Activated CD8-positive, alpha-beta memory T cell treated with anti-CD3 and anti-CD28 coated beads, Interleukin-2, amount 10 ng/mL, durations not matched to agents 7 days and 5 days (primary cell): ENCODE measurements around the gene SCRT2. TPM values are rescaled to one million over a fixed set of nuclear protein-coding genes. Genes with fewer than 3 reads are reported as not detected.

Experiments
- ATAC-seq: fragments of 150-1000 bp; cut with Tn5 transposase; one replicate; pipeline ENCODE4 v1.10.0; 2021; ENCODE audit warnings: moderate library complexity
- CTCF ChIA-PET: fragments of 350-600 bp; sonication (Branson Sonifier 250); formaldehyde crosslinking; loops from one replicate; lab custom pipeline; 2021; ENCODE audit warnings: antibody characterized with exemption; lab: Charles Lee
- DNase-seq: peaks from one replicate; pipeline ENCODE4 v3.0.0-alpha.2; 2020
- H3K27ac Mint-ChIP-seq: one replicate; pipeline ENCODE4 v1.8.0; 2021; ENCODE audit warnings: mild to moderate bottlenecking, mixed read lengths
- H3K27me3 Mint-ChIP-seq: one replicate; pipeline ENCODE4 v1.8.0; 2021; ENCODE audit warnings: mixed read lengths
- H3K36me3 Mint-ChIP-seq: one replicate; pipeline ENCODE4 v1.8.0; 2021; ENCODE audit warnings: mild to moderate bottlenecking, mixed read lengths
- H3K4me1 Mint-ChIP-seq: one replicate; pipeline ENCODE4 v1.8.0; 2021; ENCODE audit warnings: mixed read lengths
- H3K4me3 Mint-ChIP-seq: one replicate; pipeline ENCODE4 v1.8.0; 2021; ENCODE audit warnings: mild to moderate bottlenecking, moderate library complexity, mixed read lengths
- H3K9me3 Mint-ChIP-seq: one replicate; pipeline ENCODE4 v1.8.0; 2022; ENCODE audit warnings: low read depth, mixed read lengths
- total RNA-seq, 2 experiments: library from RNA; stranded (reverse); gene quantifications; one replicate each; pipeline ENCODE4 v1.2.3, GENCODE V29; 2021

The SCRT2 gene
- total RNA-seq, 2 experiments from 2014 or later, result not detected

DNA sequence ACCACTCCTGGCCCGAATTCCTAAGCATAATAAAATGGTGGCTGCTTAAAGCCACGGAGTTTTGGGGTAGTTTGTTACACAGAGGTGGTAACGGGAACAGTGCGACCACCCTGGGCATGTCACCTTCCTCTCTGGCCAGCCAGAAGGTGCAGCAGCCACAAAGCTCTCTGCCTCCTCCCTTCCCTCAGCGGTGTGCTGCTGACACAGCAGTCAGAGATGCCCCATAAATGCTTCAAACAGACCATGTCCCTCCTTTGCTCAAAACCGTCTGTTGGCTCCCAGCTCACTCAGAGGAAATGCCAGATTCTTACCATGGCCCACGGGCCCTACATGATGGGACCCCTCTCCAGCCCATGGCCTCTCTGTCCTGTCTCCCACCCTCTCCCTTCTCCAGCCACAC lies 53.4 kb downstream of the SCRT2 start:
- H3K9me3 Mint-ChIP-seq, result no peaks in the 10 kb centered on the region
- CTCF ChIA-PET, result interaction anchor here (1.1 kb wide), 1 partner anchor 23 kb away, joined by 3 read pairs; no protein-coding TSS in a partner anchor
- H3K36me3 Mint-ChIP-seq, result no peaks in the 10 kb centered on the region
- H3K27ac Mint-ChIP-seq, result no peak overlapping the region
- H3K4me1 Mint-ChIP-seq, result no peaks in the 10 kb centered on the region
- H3K4me3 Mint-ChIP-seq, result no peak overlapping the region
- ATAC-seq (no peak), DNase-seq (no peak)
- H3K27me3 Mint-ChIP-seq, result peaks cover 52% of the 10 kb centered on the region

- ATAC-seq, result no peak
- H3K4me3 Mint-ChIP-seq, result no peak overlapping the region
- no peaks in the 10 kb centered on the region for H3K9me3 Mint-ChIP-seq
- H3K27me3 Mint-ChIP-seq, result peaks cover 53% of the 10 kb centered on the region
- no peak overlapping the region for H3K27ac Mint-ChIP-seq
- H3K36me3 Mint-ChIP-seq, result no peaks in the 10 kb centered on the region
- no peak for DNase-seq
- CTCF ChIA-PET, result interaction anchor here (1.1 kb wide), 1 partner anchor 24 kb away, joined by 3 read pairs; no protein-coding TSS in a partner anchor
- H3K4me1 Mint-ChIP-seq, result no peaks in the 10 kb centered on the region
These were observed 54.4 kb downstream of the SCRT2 start for GRCh38 chr20:621125-621756.

DNA sequence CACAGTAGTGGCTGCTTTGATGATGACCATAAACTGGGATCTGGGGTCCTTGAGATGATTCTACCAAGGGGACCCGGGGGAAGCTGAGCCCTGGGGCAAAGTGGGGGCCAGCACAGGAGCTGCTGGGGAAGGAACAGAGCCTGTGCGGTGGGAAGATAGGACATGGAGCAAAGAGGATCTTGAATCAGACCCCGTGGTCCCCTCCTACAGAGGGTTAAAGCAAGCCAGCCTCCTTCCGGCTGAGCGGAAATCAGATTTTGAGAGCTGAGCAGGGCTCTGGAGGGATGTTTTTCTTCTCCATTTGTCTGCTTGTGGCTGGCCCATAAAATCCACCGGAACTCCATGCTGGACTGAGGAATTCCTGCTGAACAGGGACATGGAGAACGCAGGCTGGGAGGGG lies 55.4 kb downstream of the SCRT2 start:
- Mint-ChIP-seq H3K36me3 (no peaks in the 10 kb centered on the region), H3K27me3 (peaks cover 47% of the 10 kb centered on the region), H3K9me3 (no peaks in the 10 kb centered on the region), H3K4me1 (no peaks in the 10 kb centered on the region), H3K27ac (no peak overlapping the region), H3K4me3 (no peak overlapping the region)
- DNase-seq, result no peak
- CTCF ChIA-PET, result no interaction called here
- no peak for ATAC-seq

- Mint-ChIP-seq H3K27ac (no peak overlapping the region), H3K27me3 (peaks cover 40% of the 10 kb centered on the region), H3K36me3 (no peaks in the 10 kb centered on the region), H3K4me1 (no peaks in the 10 kb centered on the region), H3K4me3 (no peak overlapping the region), H3K9me3 (no peaks in the 10 kb centered on the region)
- no peak for ATAC-seq
- CTCF ChIA-PET, result no interaction called here
- DNase-seq, result no peak
These were observed 56.6 kb downstream of the SCRT2 start for GRCh38 chr20:618980-619379.

GRCh38 chr20:617934-618690 lies 57.5 kb downstream of the SCRT2 start:
- Mint-ChIP-seq H3K4me3 (no peak overlapping the region), H3K4me1 (no peaks in the 10 kb centered on the region), H3K27ac (no peak overlapping the region), H3K27me3 (peaks cover 41% of the 10 kb centered on the region), H3K36me3 (no peaks in the 10 kb centered on the region), H3K9me3 (no peaks in the 10 kb centered on the region)
- no peak for DNase-seq
- no peak for ATAC-seq
- CTCF ChIA-PET, result no interaction called here

DNA sequence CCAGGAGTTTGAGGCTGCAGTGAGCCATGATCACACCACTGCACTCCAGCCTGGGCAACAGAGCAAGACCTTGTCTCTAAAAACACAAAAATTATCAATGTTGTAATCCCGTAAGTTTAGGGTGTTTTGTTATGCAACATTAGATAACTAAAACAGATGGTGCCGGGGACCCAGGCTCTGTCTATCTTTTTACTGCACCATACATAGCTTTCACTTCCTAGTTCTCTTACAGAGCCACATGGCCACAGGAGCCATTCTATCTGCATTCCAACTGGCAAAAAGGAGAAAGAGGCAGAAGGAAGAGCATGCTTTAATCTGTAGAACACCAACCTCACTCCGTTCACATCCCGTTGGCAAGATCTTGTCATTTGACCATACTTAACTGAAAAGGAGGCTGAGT lies 60.1 kb downstream of the SCRT2 start:
- peaks cover 60% of the 10 kb centered on the region for H3K27me3 Mint-ChIP-seq
- ATAC-seq (no peak), DNase-seq (no peak)
- no peak overlapping the region for H3K4me3 Mint-ChIP-seq
- CTCF ChIA-PET, result no interaction called here
- H3K27ac Mint-ChIP-seq, result no peak overlapping the region
- H3K36me3 Mint-ChIP-seq, result no peaks in the 10 kb centered on the region
- H3K4me1 Mint-ChIP-seq, result peaks cover 7% of the 10 kb centered on the region
- no peaks in the 10 kb centered on the region for H3K9me3 Mint-ChIP-seq

GRCh38 chr20:611843-612185 lies 63.8 kb downstream of the SCRT2 start:
- no peak for DNase-seq
- Mint-ChIP-seq H3K27me3 (peaks cover 58% of the 10 kb centered on the region), H3K4me3 (no peak overlapping the region), H3K36me3 (no peaks in the 10 kb centered on the region), H3K27ac (no peak overlapping the region), H3K9me3 (no peaks in the 10 kb centered on the region), H3K4me1 (peaks cover 7% of the 10 kb centered on the region)
- CTCF ChIA-PET, result interaction anchor here (2.0 kb wide), 1 partner anchor 33 kb away, joined by 7 read pairs; no protein-coding TSS in a partner anchor
- ATAC-seq, result no peak

Other genes with a start within 250 kb of the SCRT2 start
- gene TBC1D20, start 213.3 kb downstream of the SCRT2 start, total RNA-seq, result 10 to 100 TPM; 28.3 to 29.4 TPM
- gene CSNK2A1, start 132.0 kb downstream of the SCRT2 start, total RNA-seq, result 100 to 1,000 TPM; 111 to 124 TPM
- not detected for gene TCF15, start 65.5 kb downstream of the SCRT2 start, total RNA-seq
- 10 to 100 TPM; 17.7 to 20.0 TPM for gene SRXN1, start 22.6 kb downstream of the SCRT2 start, total RNA-seq
- not detected for gene SLC52A3, start 92.7 kb upstream of the SCRT2 start, total RNA-seq
- 10 to 100 TPM; 34.3 to 37.0 TPM for gene FAM110A, start 157.9 kb upstream of the SCRT2 start, total RNA-seq
- gene ANGPT4, start 240.5 kb upstream of the SCRT2 start, total RNA-seq, result not detected